Thymus (tissue), 14 donors: ENCODE results near the gene OR8K1. TPM values are rescaled to one million over a fixed set of nuclear protein-coding genes. Genes with fewer than 3 reads are reported as not detected.

Experiments
- DNase-seq, 9 donors: peaks; one replicate each; pipeline ENCODE4 v3.0.0-alpha.2; 2013; ENCODE audit warnings: low spot score in 9 of 9, low read depth in 6 of 9, missing footprints in 1 of 9
- H3K27ac ChIP-seq, 2 donors: one replicate each; pipeline ENCODE4 v1.5.1; 2013; ENCODE audit warnings: control low read depth in 1 of 2, low read depth in 1 of 2, low read length in 1 of 2, mild to moderate bottlenecking in 1 of 2, moderate library complexity in 1 of 2
- H3K27me3 ChIP-seq, 2 donors: one replicate each; pipeline ENCODE4 v1.5.1; 2013; ENCODE audit warnings: low read length in 1 of 2; ENCODE audit not compliant: control insufficient read depth in 2 of 2, insufficient read depth in 1 of 2
- H3K36me3 ChIP-seq, 2 donors: one replicate each; pipeline ENCODE4 v1.5.1; 2013; ENCODE audit warnings: low read length in 1 of 2, mild to moderate bottlenecking in 1 of 2, moderate library complexity in 1 of 2; ENCODE audit not compliant: control insufficient read depth in 2 of 2, insufficient read depth in 2 of 2
- H3K4me1 ChIP-seq, 2 donors: one replicate each; pipeline ENCODE4 v1.5.1; 2013; ENCODE audit warnings: low read length in 2 of 2; ENCODE audit not compliant: control insufficient read depth in 2 of 2, insufficient read depth in 2 of 2
- H3K4me3 ChIP-seq, 2 donors: one replicate each; pipeline ENCODE4 v1.5.1; 2013; ENCODE audit warnings: low read length in 2 of 2, control low read depth in 1 of 2, mild to moderate bottlenecking in 1 of 2
- H3K9me3 ChIP-seq, 2 donors: one replicate each; pipeline ENCODE4 v1.5.1; 2013; ENCODE audit warnings: low read length in 1 of 2, mild to moderate bottlenecking in 1 of 2; ENCODE audit not compliant: control insufficient read depth in 2 of 2, insufficient read depth in 1 of 2
- WGBS: extraction: QIAGEN DNeasy Blood & Tissue Kit; methylation state at CpG from one replicate; pipeline ENCODE4 v1.1.7; 2013; 5-methylcytosine and 5-hydroxymethylcytosine counted together
- long read RNA-seq, 10 donors: transcript quantifications; one replicate each; lab custom pipeline, GENCODE V29; 2026
- polyA plus RNA-seq: library from polyadenylated mRNA; stranded (reverse); fragments of 200-250 nt; gene quantifications from one replicate; pipeline ENCODE4 v1.2.3, GENCODE V29; 2013
- total RNA-seq: library from RNA; stranded (reverse); fragments of 120-200 nt; gene quantifications from one replicate; pipeline ENCODE4 v1.2.4, GENCODE V29; 2013
- donor health status: healthy.

The OR8K1 gene
- total RNA-seq (not detected), polyA plus RNA-seq (not detected)
- long read RNA-seq, donor 1, result 0 reads
- long read RNA-seq, donor 2, result 0 reads
- long read RNA-seq, donor 3, result 0 reads
- long read RNA-seq, donor 4, result 0 reads
- long read RNA-seq, donor 5, result 0 reads
- long read RNA-seq, donor 6, result 0 reads
- long read RNA-seq, donor 7, result 0 reads
- long read RNA-seq, donor 8, result 0 reads
- long read RNA-seq, donor 9, result 0 reads
- long read RNA-seq, donor 10, result 0 reads

DNA sequence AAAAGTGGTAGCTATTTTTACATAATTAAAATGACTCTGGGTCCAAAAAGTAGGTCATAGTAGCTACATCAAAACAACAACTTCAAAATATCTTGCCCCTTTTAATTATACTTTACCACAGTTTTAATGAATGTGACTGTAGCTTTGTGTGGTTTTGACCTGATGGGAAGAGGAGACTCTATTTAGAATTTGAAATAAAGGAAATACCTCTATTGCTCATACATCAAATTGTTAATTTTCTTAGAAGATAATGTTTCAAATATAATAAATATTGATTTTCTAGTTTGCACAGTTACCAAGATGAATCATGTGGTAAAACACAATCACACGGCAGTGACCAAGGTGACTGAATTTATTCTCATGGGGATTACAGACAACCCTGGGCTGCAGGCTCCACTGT is at the start of gene OR8K1:
Gene OR8K1 (plus strand): TSS at position 301 of the 400 bp plus-strand sequence. CDS start 0 bp downstream, at position 301.
- H3K27ac ChIP-seq, result no peak within 1 kb of the TSS

DNA sequence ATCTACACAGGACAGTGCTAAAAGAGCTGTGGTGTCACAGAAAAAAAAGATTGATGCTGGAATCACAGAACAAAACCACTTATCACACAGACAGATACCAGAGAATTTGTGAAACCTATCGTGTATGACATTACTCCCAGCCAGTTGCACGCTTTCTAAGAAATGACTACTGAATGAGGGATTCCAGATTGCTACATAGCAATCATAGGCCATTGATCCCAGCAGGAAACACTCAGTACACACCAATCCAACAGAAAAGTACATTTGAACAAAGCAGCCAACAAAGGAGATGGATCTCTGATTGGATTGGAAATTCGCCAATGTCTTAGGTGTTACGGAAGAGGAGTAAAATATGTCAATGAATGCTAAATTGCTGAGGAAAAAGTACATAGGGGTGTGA is 48.9 kb upstream of the OR8K1 start:
- WGBS, result 93% methylated on average over 4 of the region's 4 CpGs
- H3K4me1 ChIP-seq, result no peaks in the 10 kb centered on the region

More for the DNA sequence above, at the start of gene OR8K1:
- no peaks in the 10 kb centered on the region for H3K36me3 ChIP-seq
- WGBS, result 96% methylated on average over 1 of the region's 1 CpG
- no peaks in the 10 kb centered on the region for H3K9me3 ChIP-seq
- no peaks in the 10 kb centered on the region for H3K27me3 ChIP-seq
- no peaks in the 10 kb centered on the region for H3K4me1 ChIP-seq
- H3K4me3 ChIP-seq, result no peak within 1 kb of the TSS
- DNase-seq, result no peak

DNA sequence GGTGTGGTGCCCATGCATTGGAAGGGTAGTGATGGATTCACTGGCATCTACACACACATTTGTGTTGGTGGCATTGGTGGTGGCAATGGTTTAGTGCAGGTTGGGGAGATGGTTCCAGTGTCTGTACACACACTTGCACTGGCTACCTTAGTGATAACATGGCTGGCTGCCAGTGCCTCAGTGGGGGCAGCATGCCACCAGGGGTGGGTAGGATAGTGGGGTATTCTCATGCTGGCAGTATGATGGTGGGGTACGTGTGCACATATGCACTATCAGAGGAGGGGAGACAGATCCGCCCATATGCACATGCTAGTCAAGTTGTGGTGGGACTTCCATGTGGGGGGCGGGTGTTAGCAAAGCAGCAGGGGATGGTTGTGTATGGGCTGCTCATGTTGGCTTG is 38.0 kb upstream of the OR8K1 start:
- Histone ChIP-seq H3K4me1 (no peaks in the 10 kb centered on the region), H3K4me3 (no peak overlapping the region), H3K27me3 (no peaks in the 10 kb centered on the region), H3K9me3 (peaks cover 0 to 9% of the 10 kb centered on the region in 2 donors), H3K36me3 (no peaks in the 10 kb centered on the region), H3K27ac (no peak overlapping the region)
- no peak for DNase-seq
- 97% methylated on average over 3 of the region's 3 CpGs for WGBS

More for the DNA sequence above, 48.9 kb upstream of the OR8K1 start:
- H3K27ac ChIP-seq, result no peak overlapping the region
- no peaks in the 10 kb centered on the region for H3K36me3 ChIP-seq
- H3K9me3 ChIP-seq, result no peaks in the 10 kb centered on the region
- no peak overlapping the region for H3K4me3 ChIP-seq
- DNase-seq, result no peak
- H3K27me3 ChIP-seq, result no peaks in the 10 kb centered on the region

DNA sequence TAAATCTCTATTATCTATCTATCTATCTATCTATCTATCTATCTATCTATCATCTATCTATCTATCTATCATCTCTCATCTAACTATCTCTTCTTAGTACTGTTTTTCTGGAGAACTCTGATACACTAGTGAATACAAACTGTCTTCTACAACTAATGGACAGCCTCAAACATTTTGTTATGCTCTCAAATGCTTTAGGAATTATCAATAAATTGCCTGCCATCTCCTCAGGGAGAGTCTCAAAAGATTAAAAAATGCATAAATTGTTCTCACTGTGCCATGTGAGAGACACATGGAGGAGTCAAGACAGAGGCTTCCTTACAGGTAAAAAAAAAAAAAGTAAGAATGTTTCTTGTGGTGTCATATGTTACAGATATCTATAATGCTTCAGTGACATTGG is 31.0 kb upstream of the OR8K1 start, which contains the start of gene OR8K3:
Gene OR8K3 (plus strand): TSS at position 301 of the 400 bp plus-strand sequence. CDS start 3,163 bp downstream, outside the sequence.
- DNase-seq, result no peak
- no peaks in the 10 kb centered on the region for H3K36me3 ChIP-seq
- H3K9me3 ChIP-seq, result no peaks in the 10 kb centered on the region
- no peak within 1 kb of the TSS for H3K27ac ChIP-seq
- no peaks in the 10 kb centered on the region for H3K4me1 ChIP-seq
- H3K27me3 ChIP-seq, result no peaks in the 10 kb centered on the region
- no peak within 1 kb of the TSS for H3K4me3 ChIP-seq

DNA sequence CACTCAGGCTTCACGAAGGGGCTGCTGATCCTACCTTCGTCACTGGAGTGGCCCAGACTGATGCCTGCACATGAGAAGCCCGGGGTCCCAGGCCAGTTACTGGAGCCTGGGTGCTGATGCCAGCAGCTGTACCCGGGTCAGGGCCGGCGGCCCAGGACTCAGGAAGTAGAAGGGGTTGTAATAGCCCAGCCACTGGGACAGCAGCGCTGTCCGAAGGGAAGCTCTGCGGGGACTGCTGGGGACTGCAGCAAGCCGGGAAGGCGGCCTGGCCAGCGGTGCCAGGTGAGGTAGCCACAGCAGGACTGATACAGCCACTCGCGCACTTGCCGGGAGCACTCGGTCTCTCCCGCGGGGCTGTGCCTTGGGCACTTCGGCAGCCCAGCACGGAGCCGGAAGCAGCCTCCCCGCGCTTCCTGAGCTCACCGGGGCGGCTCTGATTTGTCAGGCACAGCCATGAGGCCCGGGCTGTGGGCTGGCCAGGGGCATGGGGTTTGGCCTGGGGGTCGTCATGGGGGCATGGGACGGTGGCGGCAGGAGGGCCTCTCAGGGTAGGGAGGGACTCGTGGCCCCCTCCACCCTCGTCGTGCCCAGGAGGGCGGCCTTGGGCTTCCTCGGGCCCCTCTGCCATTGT is 13.9 kb upstream of the OR8K1 start:
- 96% methylated on average over 34 of the region's 34 CpGs for WGBS
- no peak for DNase-seq
- H3K4me1 ChIP-seq, result no peaks in the 10 kb centered on the region

DNA sequence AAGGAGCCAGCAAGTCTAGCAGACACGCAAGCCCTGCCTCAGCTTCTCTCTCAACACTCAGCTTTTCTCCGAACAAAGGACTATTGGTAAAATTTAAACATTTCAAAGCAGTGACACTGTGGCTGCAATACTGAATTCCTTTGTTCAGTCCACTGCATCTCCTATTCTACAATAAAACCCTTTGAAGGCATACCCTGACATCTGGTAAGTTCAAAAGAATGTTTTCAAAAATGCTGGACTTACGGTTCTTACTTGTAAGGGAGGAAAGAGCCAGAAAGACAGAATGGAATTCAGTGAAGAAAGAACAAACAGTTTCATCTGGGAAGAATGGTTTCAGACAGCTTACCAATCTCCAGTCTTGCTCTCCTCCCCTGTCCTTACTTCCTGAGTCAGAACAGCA is 12.7 kb upstream of the OR8K1 start:
- H3K27ac ChIP-seq, result no peak overlapping the region
- H3K4me1 ChIP-seq, result no peaks in the 10 kb centered on the region
- no peak overlapping the region for H3K4me3 ChIP-seq
- H3K36me3 ChIP-seq, result no peaks in the 10 kb centered on the region
- no peaks in the 10 kb centered on the region for H3K27me3 ChIP-seq
- WGBS, result 57% methylated on average over 3 of the region's 3 CpGs
- DNase-seq, result no peak
- H3K9me3 ChIP-seq, result peaks cover 3 to 4% of the 10 kb centered on the region in 2 donors

More for the DNA sequence above, 13.9 kb upstream of the OR8K1 start:
- Histone ChIP-seq H3K36me3 (no peaks in the 10 kb centered on the region), H3K27me3 (no peaks in the 10 kb centered on the region), H3K27ac (no peak overlapping the region), H3K9me3 (peaks cover 0 to 3% of the 10 kb centered on the region in 2 donors), H3K4me3 (no peak overlapping the region)

DNA sequence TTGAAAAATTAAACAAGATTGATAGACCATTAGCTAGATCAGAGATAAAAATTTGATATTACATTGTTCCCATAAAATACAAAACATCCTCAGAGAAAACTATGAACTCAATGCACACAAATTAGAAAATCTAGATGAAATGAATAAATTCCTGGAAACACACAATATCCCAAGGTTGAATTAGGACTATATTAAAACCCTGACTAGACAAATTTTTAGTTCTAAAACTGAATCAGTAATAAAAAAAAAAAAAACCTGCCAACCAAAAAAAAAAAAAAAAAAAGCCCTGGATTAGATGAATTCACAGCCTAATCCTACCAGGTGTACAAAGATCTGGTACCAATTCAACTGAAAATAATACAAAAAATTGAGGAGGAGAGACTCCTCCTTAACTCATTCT is 5.5 kb upstream of the OR8K1 start:
- no peaks in the 10 kb centered on the region for H3K27me3 ChIP-seq
- no peak for DNase-seq
- H3K9me3 ChIP-seq, result peaks cover 0 to 4% of the 10 kb centered on the region in 2 donors
- no peak overlapping the region for H3K27ac ChIP-seq
- H3K36me3 ChIP-seq, result no peaks in the 10 kb centered on the region
- H3K4me1 ChIP-seq, result no peaks in the 10 kb centered on the region
- H3K4me3 ChIP-seq, result no peak overlapping the region

DNA sequence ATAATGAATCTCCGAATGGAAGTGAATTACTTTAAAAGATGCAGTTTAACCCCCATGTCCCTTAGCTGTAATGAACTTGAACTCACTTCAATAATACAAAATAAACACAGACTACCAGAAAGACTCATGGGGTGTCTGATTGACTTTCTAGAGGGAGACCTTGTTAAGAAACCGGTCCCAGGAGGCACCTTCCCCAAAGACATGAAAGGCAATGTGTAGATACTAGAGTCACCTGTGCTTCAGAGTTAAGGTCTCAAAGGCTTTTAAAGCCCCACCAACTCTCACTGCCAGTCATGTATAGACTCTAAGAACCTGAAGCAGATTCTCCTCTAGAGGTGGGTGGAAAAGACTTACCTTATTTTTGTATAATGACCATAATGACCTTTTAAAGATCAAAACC is 8.2 kb downstream of the OR8K1 start, which contains the start of gene OR8J1:
Gene OR8J1 (plus strand): TSS at position 301 of the 400 bp plus-strand sequence. CDS start 5,956 bp downstream, outside the sequence.
- Histone ChIP-seq H3K27ac (no peak within 1 kb of the TSS), H3K27me3 (no peaks in the 10 kb centered on the region), H3K36me3 (no peaks in the 10 kb centered on the region), H3K4me3 (no peak within 1 kb of the TSS), H3K9me3 (no peaks in the 10 kb centered on the region), H3K4me1 (no peaks in the 10 kb centered on the region)
- 95% methylated on average over 2 of the region's 2 CpGs for WGBS
- DNase-seq, result no peak

DNA sequence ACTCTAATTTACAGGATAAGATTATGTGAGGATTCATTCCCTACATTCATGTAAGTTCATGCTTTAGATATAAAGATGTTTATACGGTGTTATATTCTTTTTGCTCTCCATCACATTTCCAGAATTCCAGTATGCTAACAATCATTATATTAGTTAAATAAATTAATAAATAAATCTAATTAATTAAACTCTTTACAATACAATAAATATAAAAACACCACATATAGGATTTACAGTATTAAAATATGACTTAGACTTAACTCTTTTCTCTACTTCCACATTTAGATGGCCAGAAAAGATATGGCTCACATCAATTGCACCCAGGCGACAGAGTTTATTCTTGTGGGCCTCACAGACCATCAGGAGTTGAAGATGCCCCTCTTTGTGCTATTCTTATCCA is 29.5 kb downstream of the OR8K1 start, which contains the start of gene OR8U1:
Gene OR8U1 (plus strand): TSS at position 301 of the 400 bp plus-strand sequence. CDS start 0 bp downstream, at position 301.
- WGBS, result 77% methylated on average over 2 of the region's 2 CpGs
- H3K27me3 ChIP-seq, result no peaks in the 10 kb centered on the region
- no peaks in the 10 kb centered on the region for H3K4me1 ChIP-seq
- H3K27ac ChIP-seq, result no peak within 1 kb of the TSS
- H3K9me3 ChIP-seq, result no peaks in the 10 kb centered on the region
- H3K36me3 ChIP-seq, result no peaks in the 10 kb centered on the region
- no peak for DNase-seq
- H3K4me3 ChIP-seq, result no peak within 1 kb of the TSS
